ENCODE data around the gene DRD3.

DRD3 gene

GRCh38 chr3:114093016-114093380, 85.9 kb downstream of the DRD3 start:
- Histone ChIP-seq H3K4me2 (ENCODE audit: low read length) (no peak overlapping the region), H3K27ac (ENCODE audit: low read depth, low read length) (no peak overlapping the region), H4K20me1 (ENCODE audit: control insufficient read depth, insufficient read depth, low read depth, low read length) (no peaks in the 10 kb centered on the region)

GRCh38 chr3:114092151-114093015, 86.5 kb downstream of the DRD3 start:
- Histone ChIP-seq H4K20me1 (ENCODE audit: control insufficient read depth, insufficient read depth, low read depth, low read length) (no peaks in the 10 kb centered on the region), H3K79me2 (ENCODE audit: control insufficient read depth, low read length) (no peaks in the 10 kb centered on the region), H3K4me3 (ENCODE audit: low read length) (no peak overlapping the region), H3K27ac (ENCODE audit: low read depth, low read length) (no peak overlapping the region), H3K9me2 (replicated peaks; ENCODE audit: control insufficient read depth, low read length) (no peaks in the 10 kb centered on the region), H3K27me3 (ENCODE audit: control insufficient read depth, low read length) (0 out of 2 replicates have a peak, but pooled peaks cover 5% of the 10 kb centered on the region), H3K36me3 (ENCODE audit: control insufficient read depth, low read length) (peaks cover 6% of the 10 kb centered on the region), H3K4me2 (ENCODE audit: low read length) (no peak overlapping the region), H3F3A (ENCODE audit: control insufficient read depth, insufficient read depth) (no peaks in the 10 kb centered on the region), H3K9me3 (ENCODE audit: control insufficient read depth, insufficient read depth, low read length) (no peaks in the 10 kb centered on the region), H3K4me1 (ENCODE audit: control insufficient read depth, low read length) (no peaks in the 10 kb centered on the region)
- no peak for TF ChIP-seq EZH2phosphoT487 (IDR thresholded peaks at IDR 0.05; ENCODE audit: borderline replicate concordance, low read length)
- no peak for TF ChIP-seq CTCF (IDR thresholded peaks at IDR 0.05; ENCODE audit: low read depth, low read length, poor library complexity, severe bottlenecking)

More at GRCh38 chr3:114093016-114093380, 85.9 kb downstream of the DRD3 start:
- no peaks in the 10 kb centered on the region for H3K4me1 ChIP-seq (ENCODE audit: control insufficient read depth, low read length)
- no peaks in the 10 kb centered on the region for H3K79me2 ChIP-seq (ENCODE audit: control insufficient read depth, low read length)
- no peak for TF ChIP-seq EZH2phosphoT487 (IDR thresholded peaks at IDR 0.05; ENCODE audit: borderline replicate concordance, low read length)
- TF ChIP-seq CTCF (IDR thresholded peaks at IDR 0.05; ENCODE audit: low read depth, low read length, poor library complexity, severe bottlenecking), result no peak
- H3K27me3 ChIP-seq (ENCODE audit: control insufficient read depth, low read length), result 0 out of 2 replicates have a peak, but pooled peaks cover 5% of the 10 kb centered on the region
- H3K9me3 ChIP-seq (ENCODE audit: control insufficient read depth, insufficient read depth, low read length), result no peaks in the 10 kb centered on the region
- no peak overlapping the region for H3K4me3 ChIP-seq (ENCODE audit: low read length)
- H3K9me2 ChIP-seq (replicated peaks; ENCODE audit: control insufficient read depth, low read length), result no peaks in the 10 kb centered on the region
- peaks cover 1% of the 10 kb centered on the region; the same call in 1 of the 2 replicates for H3K36me3 ChIP-seq (ENCODE audit: control insufficient read depth, low read length)
- H3F3A ChIP-seq (ENCODE audit: control insufficient read depth, insufficient read depth), result no peaks in the 10 kb centered on the region

- Histone ChIP-seq H3K27ac (ENCODE audit: low read depth, low read length) (no peak overlapping the region), H4K20me1 (ENCODE audit: control insufficient read depth, insufficient read depth, low read depth, low read length) (no peaks in the 10 kb centered on the region), H3K4me1 (ENCODE audit: control insufficient read depth, low read length) (no peaks in the 10 kb centered on the region), H3F3A (ENCODE audit: control insufficient read depth, insufficient read depth) (no peaks in the 10 kb centered on the region), H3K27me3 (ENCODE audit: control insufficient read depth, low read length) (0 out of 2 replicates have a peak, but pooled peaks cover 2% of the 10 kb centered on the region), H3K79me2 (ENCODE audit: control insufficient read depth, low read length) (0 out of 2 replicates have a peak, but pooled peaks cover 2% of the 10 kb centered on the region), H3K4me2 (ENCODE audit: low read length) (no peak overlapping the region), H3K36me3 (ENCODE audit: control insufficient read depth, low read length) (peaks cover 31% of the 10 kb centered on the region), H3K9me3 (ENCODE audit: control insufficient read depth, insufficient read depth, low read length) (no peaks in the 10 kb centered on the region), H3K9me2 (replicated peaks; ENCODE audit: control insufficient read depth, low read length) (no peaks in the 10 kb centered on the region), H3K4me3 (ENCODE audit: low read length) (no peak overlapping the region)
- TF ChIP-seq CTCF (IDR thresholded peaks at IDR 0.05; ENCODE audit: low read depth, low read length, poor library complexity, severe bottlenecking), result no peak
- TF ChIP-seq EZH2phosphoT487 (IDR thresholded peaks at IDR 0.05; ENCODE audit: borderline replicate concordance, low read length), result no peak
Observed at GRCh38 chr3:114089675-114090074, 89.2 kb downstream of the DRD3 start.

Data from DOHH2 (cell line).